ENCODE results near the gene SHROOM2.
A peak's percentile ranks its signal among the peaks of the same experiment; 100 is the strongest.

The SHROOM2 gene

GRCh38 chrX:9905721-9906120 is 119.5 kb downstream of the SHROOM2 start:
- no peak for DNase-seq

GRCh38 chrX:9906919-9907318 is 120.7 kb downstream of the SHROOM2 start:
- no peak for DNase-seq

GRCh38 chrX:9907645-9908387 is 121.6 kb downstream of the SHROOM2 start:
- DNase-seq = no peak

DNA sequence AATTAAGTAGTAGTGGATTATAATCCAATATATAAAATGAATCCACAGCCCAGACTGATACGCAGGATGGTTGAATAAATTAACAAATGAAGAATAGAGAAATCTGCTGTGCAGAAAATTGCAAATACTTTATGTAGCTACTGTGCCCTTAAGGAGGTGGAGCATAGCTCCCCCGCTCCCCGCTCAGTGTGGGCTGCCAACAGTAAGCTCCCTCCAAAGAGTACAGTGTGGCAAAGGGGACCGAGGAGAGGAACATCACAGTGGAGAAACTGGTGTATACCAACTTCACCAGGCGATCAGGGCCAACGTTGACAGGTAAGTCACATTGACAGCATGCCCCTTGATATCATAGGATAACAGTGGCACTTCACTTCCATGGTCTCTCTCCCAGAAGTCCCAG is 123.0 kb downstream of the SHROOM2 start:
- no peak for DNase-seq

GRCh38 chrX:9911487-9911886 is 125.3 kb downstream of the SHROOM2 start:
- peak; percentile 38 for DNase-seq

DNA sequence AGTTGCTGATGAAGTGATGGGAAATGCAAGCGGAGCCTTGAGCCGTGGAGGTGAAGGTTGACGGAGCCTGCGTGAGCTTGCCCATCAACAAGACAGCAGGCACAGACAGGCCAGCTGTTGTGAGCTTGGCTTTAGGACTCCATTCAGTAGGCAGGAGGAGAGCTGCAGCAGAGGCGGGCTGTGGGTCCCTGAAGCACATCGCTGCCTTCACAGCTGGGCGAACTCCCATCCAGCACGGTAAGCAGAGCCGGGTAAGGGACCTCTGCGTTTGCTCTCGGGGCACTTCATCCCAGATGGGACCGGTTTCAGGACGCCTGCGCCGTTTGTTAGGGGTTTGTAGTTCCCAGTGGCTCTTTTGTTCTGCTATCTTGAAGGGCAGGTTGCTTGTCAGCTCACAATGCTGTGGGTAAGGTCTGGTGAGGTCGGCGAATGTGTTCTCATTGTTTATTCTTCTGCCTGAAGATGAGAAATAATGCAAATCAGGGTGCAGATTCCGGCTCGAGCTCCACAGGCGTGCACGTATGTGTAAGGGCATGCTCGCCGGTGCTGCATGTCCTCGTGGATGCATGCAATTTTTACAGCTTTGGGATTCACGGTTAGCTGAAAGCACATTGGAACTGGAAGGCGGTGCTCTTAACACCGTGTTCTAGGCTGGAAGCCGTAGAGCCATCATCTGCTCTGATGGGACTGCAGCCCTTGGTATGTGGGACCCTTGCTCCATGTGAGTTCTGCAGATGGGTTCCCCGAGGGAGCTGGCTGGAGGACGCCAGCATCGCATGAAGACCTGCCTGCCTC is 126.3 kb downstream of the SHROOM2 start:
- peak; percentile 40 for DNase-seq

DNA sequence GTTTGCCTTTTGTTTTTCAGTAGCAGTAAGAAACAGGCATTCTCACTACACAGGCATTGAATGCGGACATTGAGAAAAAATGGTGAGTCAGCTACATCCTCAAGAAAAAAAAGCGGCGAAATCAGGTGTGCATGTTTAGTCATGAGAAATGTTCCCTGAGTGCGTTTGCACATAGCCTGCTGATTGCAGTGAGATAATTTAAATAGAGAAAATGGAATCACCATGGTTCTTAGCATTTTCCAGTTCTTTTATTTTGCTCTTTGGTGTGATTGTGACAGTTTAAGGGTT is 126.9 kb downstream of the SHROOM2 start:
- DNase-seq = no peak

DNA sequence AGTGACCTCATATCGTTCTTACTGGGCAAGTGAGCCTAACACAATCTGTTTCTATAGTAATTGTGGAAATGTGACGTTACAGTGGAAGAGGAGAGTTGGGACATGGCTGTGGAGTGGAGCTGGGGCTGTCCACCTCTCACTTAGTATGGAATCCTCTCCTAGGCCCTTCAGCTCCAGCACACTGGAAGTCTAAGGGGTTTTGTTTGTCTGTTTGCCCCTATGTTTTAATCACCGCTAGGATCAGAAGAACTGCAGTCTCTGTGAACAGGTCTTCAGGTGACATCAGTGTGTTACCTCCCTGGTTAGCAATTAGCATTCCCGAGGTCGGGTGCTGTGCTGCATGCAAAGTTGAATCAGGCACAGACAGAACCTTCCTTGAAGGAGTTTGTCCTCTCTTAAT is 131.6 kb downstream of the SHROOM2 start:
- no peak for DNase-seq

DNA sequence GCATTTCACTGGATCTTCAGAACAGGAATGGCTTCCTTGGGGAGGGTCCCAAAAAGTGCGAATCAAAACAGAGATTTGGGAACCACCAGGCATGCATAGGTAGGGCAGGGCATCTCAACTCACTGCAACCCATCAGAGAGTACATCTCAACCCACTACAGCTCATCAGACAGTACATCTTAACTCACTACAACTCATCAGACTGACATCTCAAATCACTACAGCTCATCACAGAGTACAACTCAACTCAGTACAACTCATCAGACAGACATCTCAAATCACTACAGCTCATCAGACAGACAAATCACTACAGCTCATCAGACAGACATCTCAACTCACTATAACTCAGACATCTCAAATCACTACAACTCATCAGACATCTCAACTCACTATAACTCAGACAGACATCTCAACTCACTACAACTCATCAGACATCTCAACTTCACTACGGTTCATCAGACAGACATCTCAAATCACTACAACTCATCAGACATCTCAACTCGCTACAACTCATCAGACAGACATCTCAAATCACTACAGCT is 133.5 kb downstream of the SHROOM2 start:
- DNase-seq = no peak

- no peak for DNase-seq
These were observed 135.2 kb downstream of the SHROOM2 start for GRCh38 chrX:9921407-9921806.

DNA sequence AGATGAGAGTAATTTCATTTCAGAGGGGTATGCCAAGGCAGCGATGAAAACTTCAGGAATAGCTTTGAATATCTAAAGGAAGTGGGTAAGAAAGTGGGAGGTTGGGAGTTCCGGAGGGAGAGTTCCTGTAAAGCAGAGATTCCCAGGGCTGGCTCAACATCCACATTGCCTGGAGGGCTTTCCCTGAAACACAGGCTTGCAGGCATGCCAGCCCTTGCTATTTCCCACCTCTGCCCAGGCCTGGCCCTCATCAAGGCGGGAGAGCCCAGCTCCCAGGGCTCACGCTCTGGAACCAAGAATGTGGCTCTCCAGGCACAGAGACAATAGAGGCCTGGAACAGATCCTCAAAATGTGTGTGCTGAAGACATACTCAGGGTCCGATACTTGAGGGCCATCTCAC is 137.1 kb downstream of the SHROOM2 start:
- no peak for DNase-seq

DNA sequence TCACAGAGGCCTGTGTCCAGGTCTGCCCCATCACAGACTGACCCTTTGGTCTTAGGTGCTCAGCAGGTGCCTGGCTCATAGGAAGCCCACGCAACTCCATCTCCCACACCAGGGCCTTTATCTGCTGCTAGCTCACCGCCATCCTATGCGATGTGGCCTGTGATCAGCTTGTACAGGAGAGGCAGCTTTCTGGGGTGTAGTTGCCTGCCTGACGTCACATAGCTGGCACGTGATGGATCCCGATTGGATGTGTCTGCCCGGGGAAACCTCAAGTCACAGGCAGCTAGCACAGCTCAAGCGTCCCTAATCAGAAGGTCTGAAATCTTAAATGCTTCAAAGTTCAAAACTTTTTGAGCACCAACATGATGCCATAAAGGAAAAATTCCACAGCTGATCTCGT is 139.8 kb downstream of the SHROOM2 start:
- DNase-seq = no peak

GRCh38 chrX:9927698-9928482 is 141.7 kb downstream of the SHROOM2 start:
- DNase-seq = peak; percentile 52

GRCh38 chrX:9935436-9935835 is 149.2 kb downstream of the SHROOM2 start:
- DNase-seq = no peak

GRCh38 chrX:9937761-9938160 is 151.5 kb downstream of the SHROOM2 start:
- DNase-seq = no peak

DNA sequence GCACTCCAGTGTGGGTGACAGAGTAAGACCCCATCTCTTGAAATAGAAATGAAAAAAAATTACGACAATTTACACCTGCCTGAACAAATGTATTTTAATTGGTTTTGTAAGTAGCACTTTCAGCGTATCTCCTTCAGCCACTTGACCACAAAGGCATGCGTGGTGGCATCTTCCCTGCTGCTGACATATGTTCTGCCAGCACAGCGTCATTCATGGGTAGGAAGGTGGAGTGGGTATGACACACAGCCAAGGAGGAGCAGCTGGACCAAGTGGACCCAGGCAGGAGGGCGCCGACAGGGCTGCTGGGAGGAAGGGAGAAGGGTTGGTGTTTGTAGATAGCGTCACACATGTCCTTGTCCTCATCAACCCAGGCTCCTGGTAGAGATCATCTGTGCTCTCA is 152.3 kb downstream of the SHROOM2 start:
- DNase-seq = no peak

DNA sequence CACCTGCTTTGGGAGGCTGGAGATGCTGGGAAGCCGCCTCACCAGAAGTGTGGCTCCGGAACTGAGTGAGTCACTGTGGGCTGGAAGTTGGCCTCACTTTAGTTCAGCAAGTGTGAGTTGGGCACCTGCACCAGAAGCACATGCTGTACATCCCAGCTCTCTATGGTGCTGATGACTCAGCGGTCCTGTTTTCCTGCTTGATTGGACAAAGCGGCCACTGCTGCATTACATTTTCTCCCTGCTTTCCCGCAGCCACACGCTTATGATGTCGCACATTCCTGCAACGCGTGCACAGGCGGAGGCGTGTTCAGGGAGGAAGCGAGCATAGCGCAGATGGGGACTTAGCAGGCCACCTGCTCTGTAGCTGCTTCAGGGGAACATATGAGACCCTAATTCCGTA is 154.2 kb downstream of the SHROOM2 start:
- no peak for DNase-seq

GRCh38 chrX:9942086-9942485 is 155.9 kb downstream of the SHROOM2 start:
- no peak for DNase-seq

DNA sequence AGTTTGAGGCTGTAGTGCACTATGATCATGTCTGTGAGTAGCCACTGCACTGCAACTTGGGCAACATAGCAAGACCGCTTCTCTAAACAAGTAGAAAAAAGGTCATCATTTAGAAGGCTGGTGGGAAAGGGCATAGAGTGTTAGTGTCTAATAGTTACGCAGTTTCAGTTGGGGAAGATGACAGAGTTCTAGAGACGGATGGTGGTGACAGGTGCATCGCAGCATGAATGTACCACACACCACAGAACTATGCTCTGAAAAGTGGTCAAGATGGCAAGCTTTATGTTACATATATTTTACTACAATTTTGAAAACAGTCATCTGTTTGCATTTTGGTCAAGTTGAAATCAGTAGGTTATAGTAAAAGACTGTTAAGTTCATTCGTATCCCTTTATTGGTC is 157.2 kb downstream of the SHROOM2 start:
- DNase-seq = no peak

DNA sequence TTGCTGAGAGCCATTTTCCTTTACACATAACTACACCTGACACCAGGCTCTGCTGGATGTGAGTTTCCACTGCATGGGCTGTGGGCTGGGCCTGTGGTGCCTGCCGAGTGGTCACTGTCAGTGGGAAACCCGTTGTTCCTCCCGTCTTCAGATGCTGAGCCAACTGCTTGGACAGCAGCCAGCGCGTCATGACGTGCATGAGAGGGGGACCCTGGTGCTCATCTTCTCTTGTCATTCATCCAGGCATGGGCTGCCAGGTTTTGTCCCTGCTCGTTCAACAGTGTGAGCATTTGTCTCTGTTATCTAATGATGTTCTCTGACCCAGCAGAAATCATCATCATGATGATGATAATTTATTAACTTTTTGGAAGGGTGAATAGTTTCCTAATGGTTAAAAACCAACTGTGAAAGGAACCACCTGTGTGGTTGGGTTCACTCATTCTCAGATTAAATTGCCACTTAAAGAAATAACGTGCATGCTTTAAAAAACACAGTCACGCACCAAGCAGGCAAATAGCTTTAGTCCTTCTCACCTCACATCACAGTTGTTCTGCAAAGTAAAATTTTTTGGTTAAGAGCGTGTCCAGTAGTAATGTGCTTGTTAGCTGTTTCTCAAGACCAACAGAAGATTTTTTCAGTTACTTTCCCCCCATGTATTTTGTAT is 161.0 kb downstream of the SHROOM2 start:
- no peak for DNase-seq

- no peak for DNase-seq
These were observed 162.2 kb downstream of the SHROOM2 start for GRCh38 chrX:9948406-9948805.

DNA sequence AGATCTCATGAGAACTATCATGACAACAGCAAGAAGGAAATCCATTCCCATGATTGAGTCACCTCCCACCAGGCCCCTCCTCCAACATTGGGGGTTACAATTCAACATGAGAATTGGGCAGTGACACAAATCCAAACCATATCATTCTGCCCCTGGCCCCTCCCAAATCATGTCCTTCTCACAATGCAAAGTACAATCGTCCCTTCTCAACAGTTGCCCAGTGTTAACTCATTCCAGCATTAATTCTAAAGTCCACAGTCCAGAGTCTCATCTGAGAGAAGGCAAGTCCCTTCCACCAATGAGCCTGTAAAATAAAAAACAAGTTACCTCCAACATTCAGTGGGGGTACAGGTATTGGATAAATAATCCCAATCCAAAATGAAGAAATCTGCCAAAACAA is 166.1 kb downstream of the SHROOM2 start:
- DNase-seq = no peak

DNA sequence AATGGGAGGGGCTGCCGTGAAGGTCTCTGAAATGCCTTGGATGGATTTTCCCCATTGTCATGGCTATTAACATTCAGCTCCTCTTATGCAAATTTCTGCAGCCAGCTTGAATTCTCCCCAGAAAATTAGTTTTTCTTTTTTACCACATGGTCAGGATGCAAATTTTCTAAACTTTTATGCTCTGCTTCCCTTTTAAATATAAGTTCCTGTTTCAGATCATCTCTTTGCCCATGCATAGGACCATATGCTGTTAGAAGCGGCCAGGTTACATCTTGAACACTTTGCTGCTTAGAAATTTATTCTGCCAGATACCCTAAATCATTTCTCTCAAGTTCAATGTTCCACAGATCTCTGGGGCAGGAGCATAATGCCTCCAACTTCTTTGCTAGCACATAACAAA is 167.2 kb downstream of the SHROOM2 start:
- no peak for DNase-seq
